ENCODE data around the gene DCAF7.

The DCAF7 gene

GRCh38 chr17:63540590-63540989, 9.7 kb upstream of the DCAF7 start:
- Histone ChIP-seq H3K23ac (ENCODE audit: low read length) (no peak overlapping the region), H4K8ac (ENCODE audit: low read depth, low read length) (no peak overlapping the region), H3K79me1 (ENCODE audit: low read length) (no peaks in the 10 kb centered on the region), H3K9me3 (ENCODE audit: insufficient read depth, low read depth, low read length) (no peaks in the 10 kb centered on the region), H2AK5ac (ENCODE audit: low read length) (no peak overlapping the region), H3K27ac (ENCODE audit: low read depth, low read length) (no peak overlapping the region), H3K9ac (ENCODE audit: low read length) (no peak overlapping the region), H2BK5ac (ENCODE audit: low read depth, low read length, poor library complexity) (no peak overlapping the region), H3K4me1 (ENCODE audit: control insufficient read depth in 1 of 2, insufficient read depth in 2 of 2, low read length in 2 of 2) (peaks cover 5 to 12% of the 10 kb centered on the region in 2 experiments), H3K14ac (ENCODE audit: low read length) (no peak overlapping the region), H3K79me2 (ENCODE audit: control insufficient read depth, insufficient read depth, low read length, poor library complexity) (no peaks in the 10 kb centered on the region), H3K4me3 (ENCODE audit: low read depth, low read length) (no peak overlapping the region), H3K36me3 (ENCODE audit: control insufficient read depth in 1 of 2, insufficient read depth in 2 of 2, low read length in 2 of 2) (no peaks in the 10 kb centered on the region), H4K91ac (ENCODE audit: low read depth, low read length) (no peak overlapping the region), H2BK120ac (ENCODE audit: insufficient read depth, low read length, poor library complexity) (no peak overlapping the region), H3K4me2 (ENCODE audit: low read length) (no peak overlapping the region), H3K4ac (ENCODE audit: low read depth, low read length) (no peak overlapping the region), H2AFZ (ENCODE audit: insufficient read depth, low read length, poor library complexity) (no peak overlapping the region), H2BK12ac (ENCODE audit: low read length) (no peak overlapping the region), H3K27me3 (ENCODE audit: insufficient read depth, low read length) (no peaks in the 10 kb centered on the region), H3K18ac (ENCODE audit: low read length) (no peak overlapping the region), H4K12ac (ENCODE audit: low read depth, low read length) (no peak overlapping the region)
- no peak for DNase-seq
- WGBS (ENCODE audit: extremely low coverage, insufficient coverage, insufficient read length), result no CpG with 5 or more reads among the region's 4 CpGs

GRCh38 chr17:63542218-63542545, 8.1 kb upstream of the DCAF7 start:
- Histone ChIP-seq H3K79me1 (ENCODE audit: low read length) (no peaks in the 10 kb centered on the region), H3K4ac (ENCODE audit: low read depth, low read length) (no peak overlapping the region), H4K91ac (ENCODE audit: low read depth, low read length) (no peak overlapping the region), H3K9ac (ENCODE audit: low read length) (no peak overlapping the region), H2BK12ac (ENCODE audit: low read length) (no peak overlapping the region), H3K4me1 (ENCODE audit: control insufficient read depth in 1 of 2, insufficient read depth in 2 of 2, low read length in 2 of 2) (peaks cover 5 to 12% of the 10 kb centered on the region in 2 experiments), H4K12ac (ENCODE audit: low read depth, low read length) (no peak overlapping the region), H2AFZ (ENCODE audit: insufficient read depth, low read length, poor library complexity) (no peak overlapping the region), H3K9me3 (ENCODE audit: insufficient read depth, low read depth, low read length) (no peaks in the 10 kb centered on the region), H3K79me2 (ENCODE audit: control insufficient read depth, insufficient read depth, low read length, poor library complexity) (no peaks in the 10 kb centered on the region), H2BK5ac (ENCODE audit: low read depth, low read length, poor library complexity) (no peak overlapping the region), H3K36me3 (ENCODE audit: control insufficient read depth in 1 of 2, insufficient read depth in 2 of 2, low read length in 2 of 2) (no peaks in the 10 kb centered on the region), H4K8ac (ENCODE audit: low read depth, low read length) (no peak overlapping the region), H3K18ac (ENCODE audit: low read length) (no peak overlapping the region), H3K27me3 (ENCODE audit: insufficient read depth, low read length) (no peaks in the 10 kb centered on the region), H3K14ac (ENCODE audit: low read length) (no peak overlapping the region), H3K23ac (ENCODE audit: low read length) (no peak overlapping the region), H3K27ac (ENCODE audit: low read depth, low read length) (no peak overlapping the region), H3K4me2 (ENCODE audit: low read length) (no peak overlapping the region), H3K4me3 (ENCODE audit: low read depth, low read length) (no peak overlapping the region), H2AK5ac (ENCODE audit: low read length) (no peak overlapping the region), H2BK120ac (ENCODE audit: insufficient read depth, low read length, poor library complexity) (no peak overlapping the region)
- no peak for DNase-seq
- WGBS (ENCODE audit: extremely low coverage, insufficient coverage, insufficient read length), result no CpG with 5 or more reads among the region's 9 CpGs

- Histone ChIP-seq H3K79me1 (ENCODE audit: low read length) (no peaks in the 10 kb centered on the region), H3K9ac (ENCODE audit: low read length) (no peak overlapping the region), H2BK5ac (ENCODE audit: low read depth, low read length, poor library complexity) (no peak overlapping the region), H4K8ac (ENCODE audit: low read depth, low read length) (no peak overlapping the region), H3K14ac (ENCODE audit: low read length) (no peak overlapping the region), H4K91ac (ENCODE audit: low read depth, low read length) (no peak overlapping the region), H2BK12ac (ENCODE audit: low read length) (no peak overlapping the region), H2AK5ac (ENCODE audit: low read length) (no peak overlapping the region), H3K18ac (ENCODE audit: low read length) (no peak overlapping the region), H2AFZ (ENCODE audit: insufficient read depth, low read length, poor library complexity) (no peak overlapping the region), H3K9me3 (ENCODE audit: insufficient read depth, low read depth, low read length) (no peaks in the 10 kb centered on the region), H3K27ac (ENCODE audit: low read depth, low read length) (no peak overlapping the region), H4K12ac (ENCODE audit: low read depth, low read length) (no peak overlapping the region), H3K4me1 (ENCODE audit: control insufficient read depth in 1 of 2, insufficient read depth in 2 of 2, low read length in 2 of 2) (peaks cover 5 to 12% of the 10 kb centered on the region in 2 experiments), H3K27me3 (ENCODE audit: insufficient read depth, low read length) (no peaks in the 10 kb centered on the region), H3K36me3 (ENCODE audit: control insufficient read depth in 1 of 2, insufficient read depth in 2 of 2, low read length in 2 of 2) (no peaks in the 10 kb centered on the region), H2BK120ac (ENCODE audit: insufficient read depth, low read length, poor library complexity) (no peak overlapping the region), H3K4me2 (ENCODE audit: low read length) (no peak overlapping the region), H3K4ac (ENCODE audit: low read depth, low read length) (no peak overlapping the region), H3K4me3 (ENCODE audit: low read depth, low read length) (no peak overlapping the region), H3K79me2 (ENCODE audit: control insufficient read depth, insufficient read depth, low read length, poor library complexity) (no peaks in the 10 kb centered on the region), H3K23ac (ENCODE audit: low read length) (no peak overlapping the region)
- WGBS (ENCODE audit: extremely low coverage, insufficient coverage, insufficient read length), result no CpG with 5 or more reads among the region's 15 CpGs
- DNase-seq, result no peak
These were observed 7.1 kb upstream of the DCAF7 start for GRCh38 chr17:63542942-63543821.

GRCh38 chr17:63543822-63544420, 6.4 kb upstream of the DCAF7 start:
- H3K27me3 ChIP-seq (ENCODE audit: insufficient read depth, low read length), result no peaks in the 10 kb centered on the region
- H3K18ac ChIP-seq (ENCODE audit: low read length), result no peak overlapping the region
- H4K91ac ChIP-seq (ENCODE audit: low read depth, low read length), result no peak overlapping the region
- H3K79me1 ChIP-seq (ENCODE audit: low read length), result no peaks in the 10 kb centered on the region
- H3K4ac ChIP-seq (ENCODE audit: low read depth, low read length), result no peak overlapping the region
- no peak overlapping the region for H2AFZ ChIP-seq (ENCODE audit: insufficient read depth, low read length, poor library complexity)
- no peak overlapping the region for H3K27ac ChIP-seq (ENCODE audit: low read depth, low read length)
- H3K4me1 ChIP-seq (ENCODE audit: control insufficient read depth in 1 of 2, insufficient read depth in 2 of 2, low read length in 2 of 2), result peaks cover 5 to 12% of the 10 kb centered on the region in 2 experiments
- H3K9ac ChIP-seq (ENCODE audit: low read length), result no peak overlapping the region
- H3K9me3 ChIP-seq (ENCODE audit: insufficient read depth, low read depth, low read length), result no peaks in the 10 kb centered on the region
- H3K23ac ChIP-seq (ENCODE audit: low read length), result no peak overlapping the region
- no peak overlapping the region for H4K12ac ChIP-seq (ENCODE audit: low read depth, low read length)
- no peak overlapping the region for H3K4me3 ChIP-seq (ENCODE audit: low read depth, low read length)
- H3K79me2 ChIP-seq (ENCODE audit: control insufficient read depth, insufficient read depth, low read length, poor library complexity), result no peaks in the 10 kb centered on the region
- H2BK12ac ChIP-seq (ENCODE audit: low read length), result no peak overlapping the region
- H2BK5ac ChIP-seq (ENCODE audit: low read depth, low read length, poor library complexity), result no peak overlapping the region
- no peaks in the 10 kb centered on the region for H3K36me3 ChIP-seq (ENCODE audit: control insufficient read depth in 1 of 2, insufficient read depth in 2 of 2, low read length in 2 of 2)
- H3K4me2 ChIP-seq (ENCODE audit: low read length), result no peak overlapping the region
- no peak for DNase-seq
- no peak overlapping the region for H2BK120ac ChIP-seq (ENCODE audit: insufficient read depth, low read length, poor library complexity)
- no peak overlapping the region for H3K14ac ChIP-seq (ENCODE audit: low read length)
- H4K8ac ChIP-seq (ENCODE audit: low read depth, low read length), result no peak overlapping the region
- H2AK5ac ChIP-seq (ENCODE audit: low read length), result no peak overlapping the region
